Tibial artery (tissue), 4 donors: ENCODE results near the gene B3GNT2.
"Not testable (repeated sequence)": the region's sequence is repeated elsewhere in the genome, so short reads cannot be mapped to it uniquely, and the experiment has no call there.

Experiments
- DNase-seq, 2 donors: peaks; one replicate each; pipeline ENCODE4 v3.0.0-alpha.2; 2019
- H3K27ac ChIP-seq, 2 donors: fragments of 200-600 bp; sonication (generic) in 1 of 2; 1 replicate in 1 of 2; 2 replicates in 1 of 2; pipeline ENCODE4 v1.5.1; 2018 to 2019; ENCODE audit warnings: mild to moderate bottlenecking in 1 of 2
- H3K27me3 ChIP-seq, 2 donors: fragments of 200-600 bp; sonication (generic) in 1 of 2; one replicate each; pipeline versions ENCODE4 v1.5.1 to v1.6.0; 2016 to 2019
- H3K36me3 ChIP-seq, 3 donors: fragments of 200-600 bp; sonication (generic) in 2 of 3; one replicate each; pipeline ENCODE4 v1.5.1; 2016 to 2019; ENCODE audit warnings: mild to moderate bottlenecking in 2 of 3
- H3K4me1 ChIP-seq, 4 donors: fragments of 200-600 bp; sonication (generic) in 2 of 4; 1 replicate in 3 of 4; 2 replicates in 1 of 4; pipeline ENCODE4 v1.5.1; 2016 to 2019
- H3K4me3 ChIP-seq, 2 donors: fragments of 200-600 bp; sonication (generic) in 1 of 2; 1 replicate in 1 of 2; 2 replicates in 1 of 2; pipeline ENCODE4 v1.5.1; 2018 to 2019; ENCODE audit warnings: mild to moderate bottlenecking in 2 of 2
- H3K9me3 ChIP-seq, 3 donors: fragments of 200-600 bp; sonication (generic) in 1 of 3; one replicate each; pipeline ENCODE4 v1.5.1; 2016 to 2019
- intact Hi-C: fragments of 100-400 bp; cut with DNase I; formaldehyde crosslinking; loops from one replicate; pipeline ENCODE4 v1.15.0; 2023; ENCODE audit warnings: low total_unique reads
- TF ChIP-seq, protein P1 (sequence below), 2 experiments: fragments of 200-600 bp in 1 of 2; fragments of 450-650 bp in 1 of 2; IDR thresholded peaks; one replicate each; pipeline ENCODE4 v1.5.1; 2017 to 2019; ENCODE audit warnings: antibody characterized with exemption in 2 of 2, mild to moderate bottlenecking in 1 of 2, moderate library complexity in 1 of 2

B3GNT2 gene

DNA sequence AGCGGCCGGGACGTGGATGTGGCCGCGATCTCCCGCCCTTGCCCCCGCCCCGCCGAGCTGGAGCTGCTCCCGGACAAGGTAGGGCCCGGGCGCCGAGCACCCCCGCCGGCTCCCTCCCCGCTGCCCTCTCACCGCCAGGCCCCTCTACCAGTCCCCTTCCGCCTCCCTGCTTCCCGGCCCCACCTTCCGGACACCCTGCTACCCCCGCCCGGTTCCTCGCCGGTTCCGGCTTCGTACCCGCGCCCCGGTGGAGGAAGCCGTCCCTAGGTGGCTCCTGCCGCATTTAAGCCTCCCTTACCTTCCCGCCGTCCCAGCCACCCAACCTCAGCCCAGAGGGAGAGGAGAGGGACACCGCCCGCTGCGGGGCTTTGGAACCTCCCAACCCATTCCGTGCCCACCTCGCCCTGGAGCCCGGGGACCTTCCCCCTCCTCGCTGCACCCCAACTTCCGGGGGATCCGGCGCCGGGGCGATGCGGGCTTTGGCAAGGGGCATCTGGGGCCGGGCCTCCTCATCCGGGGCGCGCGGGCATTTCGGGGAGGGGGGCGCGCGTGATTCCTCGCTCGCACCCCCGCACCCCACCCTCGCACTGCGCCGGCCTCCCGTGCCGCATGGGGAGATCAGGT is 475 bp downstream of the B3GNT2 start:
- peaks cover 0 to 47% (median 19%) of the 10 kb centered on the region in 4 donors for H3K4me1 ChIP-seq
- H3K36me3 ChIP-seq, result no peaks in the 10 kb centered on the region
- peak; percentile 36 to 79 for DNase-seq
- peak overlapping the region; percentile 92 to 93 for H3K27ac ChIP-seq
- TF ChIP-seq, protein P1, sequence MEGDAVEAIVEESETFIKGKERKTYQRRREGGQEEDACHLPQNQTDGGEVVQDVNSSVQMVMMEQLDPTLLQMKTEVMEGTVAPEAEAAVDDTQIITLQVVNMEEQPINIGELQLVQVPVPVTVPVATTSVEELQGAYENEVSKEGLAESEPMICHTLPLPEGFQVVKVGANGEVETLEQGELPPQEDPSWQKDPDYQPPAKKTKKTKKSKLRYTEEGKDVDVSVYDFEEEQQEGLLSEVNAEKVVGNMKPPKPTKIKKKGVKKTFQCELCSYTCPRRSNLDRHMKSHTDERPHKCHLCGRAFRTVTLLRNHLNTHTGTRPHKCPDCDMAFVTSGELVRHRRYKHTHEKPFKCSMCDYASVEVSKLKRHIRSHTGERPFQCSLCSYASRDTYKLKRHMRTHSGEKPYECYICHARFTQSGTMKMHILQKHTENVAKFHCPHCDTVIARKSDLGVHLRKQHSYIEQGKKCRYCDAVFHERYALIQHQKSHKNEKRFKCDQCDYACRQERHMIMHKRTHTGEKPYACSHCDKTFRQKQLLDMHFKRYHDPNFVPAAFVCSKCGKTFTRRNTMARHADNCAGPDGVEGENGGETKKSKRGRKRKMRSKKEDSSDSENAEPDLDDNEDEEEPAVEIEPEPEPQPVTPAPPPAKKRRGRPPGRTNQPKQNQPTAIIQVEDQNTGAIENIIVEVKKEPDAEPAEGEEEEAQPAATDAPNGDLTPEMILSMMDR (IDR thresholded peaks at IDR 0.05), result no peak
- no peaks in the 10 kb centered on the region for H3K9me3 ChIP-seq
- intact Hi-C loops, result loop anchor here (10.0 kb wide), 1 partner anchor 272 kb away; no protein-coding TSS in a partner anchor
- H3K4me3 ChIP-seq, result peak overlapping the region; percentile 88 to 94
- no peaks in the 10 kb centered on the region for H3K27me3 ChIP-seq

DNA sequence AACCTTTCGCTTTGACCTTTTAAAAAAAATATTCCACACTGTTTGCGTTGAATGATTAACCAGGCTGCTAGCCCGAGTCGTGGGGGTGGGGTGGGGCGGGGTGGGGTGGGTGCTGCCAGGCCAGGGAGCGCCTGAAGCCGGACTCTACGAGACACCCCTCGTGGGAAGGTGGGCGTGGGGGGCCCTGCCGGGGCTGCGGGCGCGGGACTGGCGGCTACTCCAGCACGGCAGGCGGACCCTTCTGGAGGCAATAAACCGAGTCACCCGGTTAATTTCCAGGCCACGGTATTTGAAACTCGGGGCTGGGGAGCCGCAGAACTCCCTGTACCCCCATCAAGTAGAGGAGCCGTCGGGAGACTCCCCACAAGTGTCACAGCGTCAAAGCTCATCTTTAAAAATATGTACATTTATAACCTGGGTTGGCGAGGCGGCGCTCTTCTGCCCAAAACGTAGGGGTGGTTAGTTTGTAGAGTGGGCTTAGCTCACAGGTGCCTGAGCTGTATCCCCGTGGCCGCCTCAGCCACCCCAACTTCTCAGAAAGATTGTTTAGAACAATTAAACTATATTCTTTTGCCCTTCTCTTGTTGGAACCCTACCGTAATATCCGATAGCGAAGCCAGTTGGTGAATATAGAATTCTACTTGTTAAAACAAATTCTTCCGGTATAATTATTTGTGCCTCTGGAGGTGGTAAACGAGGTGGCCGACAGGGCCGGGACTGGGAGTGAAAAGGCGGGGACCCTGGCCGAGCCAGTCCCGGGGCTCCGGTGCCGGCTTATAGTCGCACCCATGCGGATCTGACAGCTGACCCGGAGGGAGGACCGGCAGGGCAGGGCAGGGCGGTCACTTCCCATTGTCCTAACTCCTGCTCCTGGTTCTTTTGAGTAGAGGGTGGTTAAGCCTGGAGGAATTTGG is 1.4 kb downstream of the B3GNT2 start:
- TF ChIP-seq, protein P1 (IDR thresholded peaks at IDR 0.05), result no peak

DNA sequence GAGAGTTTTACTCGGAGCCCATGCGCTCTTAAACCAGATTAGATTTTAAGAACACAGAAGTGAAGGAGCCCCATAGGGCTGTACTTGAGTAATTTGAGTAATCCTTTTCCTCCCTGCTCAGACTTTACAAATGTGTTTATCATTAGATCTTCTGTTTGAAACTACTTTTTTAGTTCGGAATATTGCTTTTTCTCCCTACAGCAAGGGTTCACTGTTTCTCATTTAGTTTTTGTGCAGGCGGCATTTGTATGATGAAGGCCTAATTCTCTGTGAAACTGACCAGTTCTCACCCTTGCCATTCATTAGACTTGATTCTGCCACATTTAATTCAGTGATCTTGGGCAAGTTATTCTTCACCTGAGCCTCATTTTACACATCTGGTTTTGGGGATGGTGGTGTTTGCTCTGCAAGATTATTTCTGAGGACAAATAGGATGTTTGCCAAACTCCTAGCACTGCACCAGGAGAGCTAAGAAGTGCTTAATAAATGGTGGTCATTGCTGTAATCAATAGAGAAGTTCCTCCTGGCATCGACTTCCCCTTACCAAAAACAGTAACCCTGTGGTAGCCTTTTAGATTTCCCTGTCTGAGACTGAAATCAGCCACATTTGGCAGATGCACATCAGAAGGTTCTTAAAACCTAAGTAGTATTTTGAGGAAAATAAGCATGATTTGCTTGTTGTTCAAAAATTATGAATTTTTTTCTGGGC is 2.2 kb downstream of the B3GNT2 start:
- peak overlapping the region; percentile 92 to 93 for H3K27ac ChIP-seq
- peaks cover 0 to 64% (median 25%) of the 10 kb centered on the region in 4 donors for H3K4me1 ChIP-seq
- DNase-seq, result no peak
- TF ChIP-seq, protein P1 (IDR thresholded peaks at IDR 0.05), result no peak
- no peaks in the 10 kb centered on the region for H3K9me3 ChIP-seq
- intact Hi-C loops, result loop anchor here (10.0 kb wide), 1 partner anchor 273 kb away; no protein-coding TSS in a partner anchor
- H3K27me3 ChIP-seq, result no peaks in the 10 kb centered on the region
- H3K36me3 ChIP-seq, result no peaks in the 10 kb centered on the region
- peak overlapping the region; percentile 88 to 94 for H3K4me3 ChIP-seq

More for the DNA sequence above, 1.4 kb downstream of the B3GNT2 start:
- intact Hi-C loops, result loop anchor here (10.0 kb wide), 1 partner anchor 272 kb away; no protein-coding TSS in a partner anchor
- H3K4me1 ChIP-seq, result peaks cover 0 to 56% (median 23%) of the 10 kb centered on the region in 4 donors
- peak overlapping the region; percentile 92 to 93 for H3K27ac ChIP-seq
- peak in 1 of 2 donors; percentile 69 for DNase-seq
- H3K9me3 ChIP-seq, result no peaks in the 10 kb centered on the region
- H3K27me3 ChIP-seq, result no peaks in the 10 kb centered on the region
- H3K36me3 ChIP-seq, result no peaks in the 10 kb centered on the region
- peak overlapping the region; percentile 88 to 94 for H3K4me3 ChIP-seq

GRCh38 chr2:62198854-62199253 is 2.9 kb downstream of the B3GNT2 start:
- peaks cover 0 to 72% (median 27%) of the 10 kb centered on the region in 4 donors for H3K4me1 ChIP-seq
- not testable (repeated sequence) for H3K27ac ChIP-seq, H3K27me3 ChIP-seq, H3K36me3 ChIP-seq, DNase-seq, H3K9me3 ChIP-seq, H3K4me3 ChIP-seq
- intact Hi-C loops, result loop anchor here (10.0 kb wide), 1 partner anchor 274 kb away; no protein-coding TSS in a partner anchor

- Histone ChIP-seq H3K27me3 (no peaks in the 10 kb centered on the region), H3K4me3 (no peak overlapping the region), H3K4me1 (peaks cover 0 to 79% (median 29%) of the 10 kb centered on the region in 4 donors), H3K27ac (no peak overlapping the region), H3K9me3 (no peaks in the 10 kb centered on the region), H3K36me3 (no peaks in the 10 kb centered on the region)
- TF ChIP-seq, protein P1 (IDR thresholded peaks at IDR 0.05), result no peak
- intact Hi-C loops, result loop anchor here (10.0 kb wide), 1 partner anchor 275 kb away; no protein-coding TSS in a partner anchor
- no peak for DNase-seq
Measured at GRCh38 chr2:62199392-62200125, 3.6 kb downstream of the B3GNT2 start.
